ENCODE measurements around the gene GLB1L. TPM values are rescaled to one million over a fixed set of nuclear protein-coding genes. Genes with fewer than 3 reads are reported as not detected.

Gene GLB1L
- total and polyA plus RNA-seq, 2 experiments from 2014 or later: 6.6 to 9.6 TPM

DNA sequence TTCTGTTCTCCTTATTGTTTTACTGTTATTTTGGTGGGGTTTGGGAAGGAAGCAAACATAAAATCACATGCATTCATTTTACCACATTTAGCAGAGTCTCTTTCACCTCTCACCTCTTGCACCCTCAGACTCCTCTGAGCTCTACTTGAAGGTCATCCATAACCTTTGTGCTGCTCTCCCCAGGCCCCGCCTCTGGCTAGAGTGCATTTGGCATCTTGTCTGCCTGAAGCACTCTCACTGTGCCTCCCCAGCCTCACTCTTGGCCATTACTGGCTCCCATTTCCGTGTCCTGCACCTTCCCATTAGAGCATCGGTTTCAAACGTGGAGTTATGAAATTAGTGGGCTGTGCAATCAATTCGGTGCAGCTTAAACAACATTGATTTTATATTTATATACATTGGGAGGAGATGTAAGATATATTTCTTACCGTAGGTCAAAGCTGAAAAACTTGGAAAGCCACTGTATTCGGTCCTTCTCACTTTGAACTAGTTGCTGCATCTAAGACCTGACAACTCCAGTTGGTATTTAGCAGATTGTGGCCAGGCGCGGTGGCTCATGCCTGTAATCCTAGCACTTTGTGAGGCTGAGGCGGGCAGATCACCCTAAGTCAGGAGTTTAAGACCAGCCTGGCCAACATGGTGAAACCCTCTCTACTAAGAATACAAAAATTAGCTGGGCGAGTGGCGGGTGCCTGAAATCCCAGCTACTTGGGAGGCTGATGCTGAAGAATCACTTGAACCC lies 45.6 kb downstream of the GLB1L start:
- H3K4me2 ChIP-seq: no peak overlapping the region
- H2AFZ ChIP-seq: no peak overlapping the region
- no peaks in the 10 kb centered on the region for H3K4me1 ChIP-seq (ENCODE audit: insufficient read depth)
- no peaks in the 10 kb centered on the region for H3K79me2 ChIP-seq
- H3K27me3 ChIP-seq: no peaks in the 10 kb centered on the region
- DNase-seq (ENCODE audit: low spot score): no peak
- H3K4me3 ChIP-seq: no peak overlapping the region
- TF ChIP-seq CTCF (IDR thresholded peaks at IDR 0.05; ENCODE audit: poor library complexity) (no peak), EZH2 (IDR thresholded peaks at IDR 0.05; ENCODE audit: borderline replicate concordance) (no peak), EZH2phosphoT487 (IDR thresholded peaks at IDR 0.05; ENCODE audit: low read depth, severe bottlenecking, unreplicated experiment) (no peak)
- H3K9me2 ChIP-seq (replicated peaks; ENCODE audit: insufficient read depth): no peaks in the 10 kb centered on the region
- H3K27ac ChIP-seq: no peak overlapping the region
- H3K36me3 ChIP-seq (replicated peaks; ENCODE audit: insufficient read depth, low read depth): no peaks in the 10 kb centered on the region
- 83% methylated on average over 12 of the region's 12 CpGs for WGBS (ENCODE audit: low lambda C conversion rate, missing lambda C conversion rate)
- H3K9me3 ChIP-seq (ENCODE audit: low read depth): no peaks in the 10 kb centered on the region
- H4K20me1 ChIP-seq (ENCODE audit: insufficient read depth, poor library complexity, severe bottlenecking): no peaks in the 10 kb centered on the region

DNA sequence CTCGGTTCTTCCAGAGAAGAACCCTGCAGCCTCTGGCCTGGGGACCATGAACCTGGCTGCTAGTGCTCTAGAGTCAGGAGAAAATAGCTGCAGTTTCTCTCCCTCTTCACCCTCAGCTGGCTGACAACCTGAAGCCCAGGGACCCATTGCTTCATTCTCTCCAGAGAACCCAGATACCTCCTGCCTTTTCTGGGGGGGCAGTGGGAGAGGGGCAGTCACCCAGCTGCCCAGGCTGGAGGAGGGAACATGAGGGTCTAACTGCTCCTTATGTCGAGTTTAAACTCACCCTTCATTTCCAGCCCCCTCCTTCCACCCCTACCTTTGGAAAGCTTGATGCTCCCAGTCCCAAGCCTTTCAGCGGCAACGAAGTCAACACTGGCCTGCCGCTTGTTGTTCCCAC lies 46.3 kb downstream of the GLB1L start:
- TF ChIP-seq EZH2 (IDR thresholded peaks at IDR 0.05; ENCODE audit: borderline replicate concordance): no peak
- no peak for TF ChIP-seq EZH2phosphoT487 (IDR thresholded peaks at IDR 0.05; ENCODE audit: low read depth, severe bottlenecking, unreplicated experiment)
- no peak for TF ChIP-seq CTCF (IDR thresholded peaks at IDR 0.05; ENCODE audit: poor library complexity)
- Histone ChIP-seq H3K4me3 (no peak overlapping the region), H3K27me3 (no peaks in the 10 kb centered on the region), H3K9me3 (ENCODE audit: low read depth) (no peaks in the 10 kb centered on the region), H3K4me1 (ENCODE audit: insufficient read depth) (no peaks in the 10 kb centered on the region), H2AFZ (no peak overlapping the region), H3K79me2 (no peaks in the 10 kb centered on the region), H4K20me1 (ENCODE audit: insufficient read depth, poor library complexity, severe bottlenecking) (no peaks in the 10 kb centered on the region), H3K4me2 (no peak overlapping the region), H3K9me2 (replicated peaks; ENCODE audit: insufficient read depth) (no peaks in the 10 kb centered on the region), H3K27ac (no peak overlapping the region), H3K36me3 (replicated peaks; ENCODE audit: insufficient read depth, low read depth) (no peaks in the 10 kb centered on the region)
- WGBS (ENCODE audit: low lambda C conversion rate, missing lambda C conversion rate): 77% methylated on average over 5 of the region's 5 CpGs
- no peak for DNase-seq (ENCODE audit: low spot score)

GRCh38 chr2:219197388-219197787 lies 47.9 kb downstream of the GLB1L start:
- Histone ChIP-seq H3K27ac (no peak overlapping the region), H3K27me3 (no peaks in the 10 kb centered on the region), H3K9me2 (replicated peaks; ENCODE audit: insufficient read depth) (no peaks in the 10 kb centered on the region), H3K36me3 (replicated peaks; ENCODE audit: insufficient read depth, low read depth) (no peaks in the 10 kb centered on the region), H3K4me3 (no peak overlapping the region), H3K4me2 (no peak overlapping the region), H3K9me3 (ENCODE audit: low read depth) (no peaks in the 10 kb centered on the region), H3K79me2 (no peaks in the 10 kb centered on the region), H4K20me1 (ENCODE audit: insufficient read depth, poor library complexity, severe bottlenecking) (no peaks in the 10 kb centered on the region), H2AFZ (no peak overlapping the region), H3K4me1 (ENCODE audit: insufficient read depth) (no peaks in the 10 kb centered on the region)
- 100% methylated on average over 1 of the region's 1 CpG for WGBS (ENCODE audit: low lambda C conversion rate, missing lambda C conversion rate)
- DNase-seq (ENCODE audit: low spot score): no peak
- TF ChIP-seq EZH2 (IDR thresholded peaks at IDR 0.05; ENCODE audit: borderline replicate concordance) (no peak), EZH2phosphoT487 (IDR thresholded peaks at IDR 0.05; ENCODE audit: low read depth, severe bottlenecking, unreplicated experiment) (no peak), CTCF (IDR thresholded peaks at IDR 0.05; ENCODE audit: poor library complexity) (no peak)

All from hepatocyte (in vitro differentiated cells).